IMR-90 (cell line): ENCODE measurements around the gene SLC4A7. TPM values are rescaled to one million over a fixed set of nuclear protein-coding genes. Genes with fewer than 3 reads are reported as not detected.
"Not testable (repeated sequence)": the region's sequence is repeated elsewhere in the genome, so short reads cannot be mapped to it uniquely, and the experiment has no call there.

Experiments
- ATAC-seq: fragments of 200-7000 bp; cut with Tn5 transposase; 2 replicates; pipeline ENCODE4 v1.9.1; 2020; ENCODE audit warnings: low read depth, mild to moderate bottlenecking, moderate library complexity
- BruUV-seq: library from RNA; stranded (reverse); fragments of 400-500 nt; replicated peaks from 2 replicates; lab custom pipeline; 2021; lab: Mats Ljungman, UMichigan
- CTCF ChIA-PET: fragments of 300-600 bp; formaldehyde crosslinking; extraction: SDS; loops from one replicate; lab custom pipeline; 2021; ENCODE audit warnings: antibody characterized with exemption; lab: Yijun Ruan, JAX
- POLR2A ChIA-PET: fragments of 300-600 bp; sonication (Branson Sonifier 250); formaldehyde crosslinking; loops from one replicate; lab custom pipeline; 2022; ENCODE audit warnings: antibody characterized with exemption; ENCODE audit not compliant: unreplicated experiment; lab: Charles Lee
- DNase-seq: peaks from one replicate; pipeline ENCODE4 v3.0.0; 2013
- H2AFZ ChIP-seq: replicated peaks from 2 replicates; pipeline ENCODE3; 2013; ENCODE audit warnings: low read length, mild to moderate bottlenecking; ENCODE audit not compliant: poor library complexity
- H2AK5ac ChIP-seq: 2 replicates; pipeline ENCODE4 v1.6.1; 2013; ENCODE audit warnings: low read depth, low read length, inconsistent platforms
- H2AK9ac ChIP-seq: replicated peaks from 2 replicates; pipeline ENCODE3; 2013; ENCODE audit warnings: mild to moderate bottlenecking, low read depth, low read length, moderate library complexity; ENCODE audit not compliant: poor library complexity
- H2BK120ac ChIP-seq: 2 replicates; pipeline ENCODE4 v1.6.1; 2013; ENCODE audit warnings: low read depth, low read length, inconsistent platforms
- H2BK15ac ChIP-seq: 3 replicates; pipeline ENCODE4 v1.6.1; 2013; ENCODE audit warnings: low read depth, low read length, inconsistent platforms
- H2BK20ac ChIP-seq: 2 replicates; pipeline ENCODE4 v1.6.1; 2013; ENCODE audit warnings: low read depth, mild to moderate bottlenecking, inconsistent platforms, low read length, moderate library complexity
- H2BK5ac ChIP-seq: 2 replicates; pipeline ENCODE4 v1.6.1; 2013; ENCODE audit warnings: mild to moderate bottlenecking, low read depth, low read length, inconsistent platforms; ENCODE audit not compliant: poor library complexity, severe bottlenecking
- H3K14ac ChIP-seq: replicated peaks from 2 replicates; pipeline ENCODE4 v1.6.1; 2013; ENCODE audit warnings: low read depth, low read length, inconsistent platforms
- H3K18ac ChIP-seq: 2 replicates; pipeline ENCODE4 v1.6.1; 2013; ENCODE audit warnings: low read depth, low read length, control low read depth
- H3K23ac ChIP-seq: 2 replicates; pipeline ENCODE4 v1.6.1; 2013; ENCODE audit warnings: low read depth, low read length, inconsistent platforms
- H3K27ac ChIP-seq: 2 replicates; pipeline ENCODE4 v1.5.1; 2013; ENCODE audit warnings: mild to moderate bottlenecking, control low read depth, low read length; ENCODE audit not compliant: insufficient read depth
- H3K27me3 ChIP-seq: 2 replicates; pipeline ENCODE4 v1.6.1; 2013; ENCODE audit warnings: low read length; ENCODE audit not compliant: control insufficient read depth, insufficient read depth
- H3K36me3 ChIP-seq: 2 replicates; pipeline ENCODE4 v1.6.1; 2013; ENCODE audit warnings: low read length, mixed read lengths; ENCODE audit not compliant: control insufficient read depth, insufficient read depth
- H3K4ac ChIP-seq: 2 replicates; pipeline ENCODE4 v1.6.1; 2013; ENCODE audit warnings: low read depth, low read length, inconsistent platforms
- H3K4me1 ChIP-seq: 2 replicates; pipeline ENCODE4 v1.6.1; 2013; ENCODE audit warnings: low read length, mixed read lengths; ENCODE audit not compliant: control insufficient read depth, insufficient read depth
- H3K4me2 ChIP-seq: 2 replicates; pipeline ENCODE4 v1.6.1; 2013; ENCODE audit warnings: low read depth, mild to moderate bottlenecking, control low read depth, low read length, moderate library complexity
- H3K4me3 ChIP-seq: 2 replicates; pipeline ENCODE4 v1.5.1; 2013; ENCODE audit warnings: low read depth, mild to moderate bottlenecking, control low read depth, low read length, moderate library complexity; ENCODE audit not compliant: insufficient read depth
- H3K56ac ChIP-seq: 2 replicates; pipeline ENCODE4 v1.6.1; 2013; ENCODE audit warnings: low read length, inconsistent platforms; ENCODE audit not compliant: insufficient read depth; ENCODE audit errors: extremely low read depth
- H3K79me1 ChIP-seq, 2 experiments: 2 replicates each; pipeline ENCODE4 v1.6.1; 2013; ENCODE audit warnings: low read length in 2 of 2, inconsistent platforms in 1 of 2, low read depth in 1 of 2
- H3K9ac ChIP-seq: 2 replicates; pipeline ENCODE4 v1.6.1; 2013; ENCODE audit warnings: low read depth, low read length, control low read depth
- H3K9me1 ChIP-seq: 2 replicates; pipeline ENCODE4 v1.6.1; 2013; ENCODE audit warnings: low read length, inconsistent platforms; ENCODE audit not compliant: insufficient read depth
- H3K9me3 ChIP-seq: 2 replicates; pipeline ENCODE4 v1.6.1; 2013; ENCODE audit warnings: low read length; ENCODE audit not compliant: control insufficient read depth, insufficient read depth
- H4K20me1 ChIP-seq: 2 replicates; pipeline ENCODE4 v1.6.1; 2013; ENCODE audit warnings: low read length, inconsistent platforms; ENCODE audit not compliant: insufficient read depth
- H4K5ac ChIP-seq: 2 replicates; pipeline ENCODE4 v1.6.1; 2013; ENCODE audit warnings: mild to moderate bottlenecking, low read depth, low read length, control low read depth
- H4K8ac ChIP-seq, 2 experiments: 2 replicates each; pipeline ENCODE4 v1.6.1; 2013; ENCODE audit warnings: low read depth in 2 of 2, low read length in 2 of 2, control low read depth in 1 of 2, inconsistent platforms in 1 of 2
- H4K91ac ChIP-seq: 2 replicates; pipeline ENCODE4 v1.6.1; 2013; ENCODE audit warnings: low read depth, low read length, inconsistent platforms; ENCODE audit not compliant: insufficient read depth
- WGBS, 2 experiments: methylation state at CpG; one replicate each; pipeline versions ENCODE4 v1.1.5 to v1.1.7; 2013; ENCODE audit warnings: missing lambda C conversion rate in 2 of 2; ENCODE audit not compliant: insufficient read length in 1 of 2; ENCODE audit errors: extremely low coverage in 2 of 2; 5-methylcytosine and 5-hydroxymethylcytosine counted together
- dilution Hi-C: fragments of 300-500 bp; cut with HindIII; formaldehyde crosslinking; loops from one replicate; pipeline ENCODE4 v1.14.3; 2018; ENCODE audit warnings: low sequenced_read_pairs; ENCODE audit not compliant: unreplicated experiment
- in situ Hi-C: fragments of 300-500 bp; cut with MboI; formaldehyde crosslinking; loops from 3 replicates; pipeline ENCODE4 v1.14.3; 2019; ENCODE audit warnings: low sequenced_read_pairs, inconsistent platforms, mixed read lengths
- intact Hi-C: fragments of 100-400 bp; cut with micrococcal nuclease; formaldehyde crosslinking; loops from 2 replicates; pipeline ENCODE4 v1.10.0; 2022
- polyA plus RNA-seq, 3 experiments: library from polyadenylated mRNA; depleted of rRNA; stranded (reverse); fragments of >200 nt; gene quantifications; 2 replicates each; pipeline ENCODE4 v1.2.3, GENCODE V29; 2012; ENCODE audit warnings: low replicate concordance in 1 of 3
- total RNA-seq: library from RNA; depleted of rRNA; stranded (reverse); fragments of >200 nt; gene quantifications from 2 replicates; pipeline ENCODE4 v1.2.3, GENCODE V29; 2012

The SLC4A7 gene
- total and polyA plus RNA-seq, 2 of the 4 experiments (the other 2 are of a cell fraction): 17.7 to 50.4 TPM

GRCh38 chr3:27328982-27329762 is 155.0 kb downstream of the SLC4A7 start:
- POLR2A ChIA-PET, intact Hi-C loops, BruUV-seq, H3K9ac ChIP-seq, H3K27ac ChIP-seq, in situ Hi-C loops, H4K5ac ChIP-seq, DNase-seq, H3K9me3 ChIP-seq, ATAC-seq, H2BK20ac ChIP-seq, H3K4me2 ChIP-seq, H2AK5ac ChIP-seq, H3K18ac ChIP-seq, H2AFZ ChIP-seq, H3K4me3 ChIP-seq, H2BK5ac ChIP-seq, H4K20me1 ChIP-seq, H4K8ac ChIP-seq, H3K56ac ChIP-seq, dilution Hi-C loops, H4K91ac ChIP-seq, H2BK15ac ChIP-seq, H2BK120ac ChIP-seq, H2AK9ac ChIP-seq, H3K23ac ChIP-seq, H3K36me3 ChIP-seq, H3K4ac ChIP-seq, H3K27me3 ChIP-seq, H3K14ac ChIP-seq: not testable (repeated sequence)
- Histone ChIP-seq H3K79me1 (peaks cover 0 to 11% of the 10 kb centered on the region in 2 experiments; a peak in 3 of 4 replicates), H3K9me1 (peaks cover 27% of the 10 kb centered on the region), H3K4me1 (peaks cover 22% of the 10 kb centered on the region)
- no CpG with 5 or more reads among the region's 4 CpGs for WGBS, 2 experiments
- CTCF ChIA-PET: interaction anchor here (1.4 kb wide), 1 partner anchor 25 kb away, joined by 4 read pairs; no protein-coding TSS in a partner anchor
